Epithelial cell of proximal tubule (primary cell): ENCODE results near the gene ELMOD3. TPM values are rescaled to one million over a fixed set of nuclear protein-coding genes. Genes with fewer than 3 reads are reported as not detected.
"Not testable (repeated sequence)": the region's sequence is repeated elsewhere in the genome, so short reads cannot be mapped to it uniquely, and the experiment has no call there.

Experiments used
- DNase-seq: peaks from one replicate; pipeline ENCODE4 v3.0.0-alpha.2; 2011; ENCODE audit warnings: low read depth
- H3K4me3 ChIP-seq: 2 replicates; pipeline ENCODE4 v1.5.1; 2011; ENCODE audit warnings: low read depth, mild to moderate bottlenecking, low read length
- total RNA-seq: library from RNA; depleted of rRNA; stranded (reverse); fragments of >200 nt; gene quantifications from 2 replicates; pipeline ENCODE4 v1.2.3, GENCODE V29; 2015
- TF ChIP-seq, protein P1 (sequence below): conservative IDR thresholded peaks from 2 replicates; pipeline ENCODE4 v1.5.1; 2012; ENCODE audit warnings: low read depth, mild to moderate bottlenecking, low read length

ELMOD3 gene
- total RNA-seq, 1 donor from 2014 or later, result 9.5 TPM

DNA sequence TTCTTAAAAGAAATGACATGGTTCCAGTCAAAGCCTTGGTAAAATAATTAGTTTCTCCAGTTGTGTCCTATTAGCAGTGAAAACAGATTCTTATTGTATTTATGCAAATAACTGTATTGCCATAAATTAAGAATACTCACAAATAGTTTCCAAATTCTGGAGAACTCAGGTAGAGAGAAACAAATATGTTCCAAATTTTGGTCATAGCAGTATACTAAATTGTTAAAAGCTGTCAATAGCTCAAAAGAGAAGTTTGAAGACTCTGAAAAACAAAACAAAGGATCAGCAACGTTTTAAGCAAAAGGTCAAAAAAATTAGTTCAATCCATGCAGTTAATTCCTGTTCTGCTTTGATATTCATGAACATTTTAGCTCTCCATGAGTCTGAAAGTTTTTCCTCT is 25.5 kb downstream of the ELMOD3 start:
- TF ChIP-seq, protein P1, sequence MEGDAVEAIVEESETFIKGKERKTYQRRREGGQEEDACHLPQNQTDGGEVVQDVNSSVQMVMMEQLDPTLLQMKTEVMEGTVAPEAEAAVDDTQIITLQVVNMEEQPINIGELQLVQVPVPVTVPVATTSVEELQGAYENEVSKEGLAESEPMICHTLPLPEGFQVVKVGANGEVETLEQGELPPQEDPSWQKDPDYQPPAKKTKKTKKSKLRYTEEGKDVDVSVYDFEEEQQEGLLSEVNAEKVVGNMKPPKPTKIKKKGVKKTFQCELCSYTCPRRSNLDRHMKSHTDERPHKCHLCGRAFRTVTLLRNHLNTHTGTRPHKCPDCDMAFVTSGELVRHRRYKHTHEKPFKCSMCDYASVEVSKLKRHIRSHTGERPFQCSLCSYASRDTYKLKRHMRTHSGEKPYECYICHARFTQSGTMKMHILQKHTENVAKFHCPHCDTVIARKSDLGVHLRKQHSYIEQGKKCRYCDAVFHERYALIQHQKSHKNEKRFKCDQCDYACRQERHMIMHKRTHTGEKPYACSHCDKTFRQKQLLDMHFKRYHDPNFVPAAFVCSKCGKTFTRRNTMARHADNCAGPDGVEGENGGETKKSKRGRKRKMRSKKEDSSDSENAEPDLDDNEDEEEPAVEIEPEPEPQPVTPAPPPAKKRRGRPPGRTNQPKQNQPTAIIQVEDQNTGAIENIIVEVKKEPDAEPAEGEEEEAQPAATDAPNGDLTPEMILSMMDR, result no peak
- no peak for DNase-seq
- H3K4me3 ChIP-seq, result no peak overlapping the region

DNA sequence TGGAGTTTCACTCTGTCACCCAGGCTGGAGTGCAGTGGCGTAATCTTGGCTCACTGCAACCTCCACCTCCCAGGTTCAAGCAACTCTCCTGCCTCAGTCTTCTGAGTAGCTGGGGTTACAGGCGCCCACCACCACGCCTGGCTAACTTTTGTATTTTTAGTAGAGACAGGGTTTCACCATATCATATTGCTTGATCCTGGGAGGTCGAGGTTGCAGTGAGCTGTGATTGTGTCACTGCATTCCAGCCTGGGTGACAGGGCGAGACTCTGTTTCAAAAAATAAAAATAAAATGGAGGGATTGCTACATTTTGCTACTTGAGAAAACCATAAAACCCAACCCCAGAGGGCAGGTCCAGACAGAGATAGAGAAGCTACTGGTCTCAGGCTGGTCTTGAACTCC is 28.6 kb downstream of the ELMOD3 start:
- not testable (repeated sequence) for DNase-seq, H3K4me3 ChIP-seq

DNA sequence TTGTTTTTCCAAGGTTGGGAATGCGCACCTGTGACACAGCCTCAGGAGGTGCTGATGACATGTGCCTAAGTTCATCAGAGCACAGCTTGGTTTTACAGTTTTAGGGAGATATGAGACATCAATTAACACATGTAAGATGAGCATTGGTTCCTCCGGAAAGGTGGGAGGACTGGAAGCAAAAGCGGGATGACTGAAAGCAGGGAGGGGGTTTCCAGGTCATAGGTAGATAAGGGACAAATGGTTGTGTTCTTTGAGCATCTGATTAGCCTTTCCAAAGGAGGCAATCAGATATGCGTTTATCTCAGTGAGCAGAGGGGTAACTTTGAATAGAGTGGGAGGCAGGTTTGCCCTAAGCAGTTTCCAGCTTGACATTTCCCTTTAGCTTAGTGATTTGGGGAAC is 29.3 kb downstream of the ELMOD3 start:
- no peak for DNase-seq
- TF ChIP-seq, protein P1, result no peak
- no peak overlapping the region for H3K4me3 ChIP-seq

DNA sequence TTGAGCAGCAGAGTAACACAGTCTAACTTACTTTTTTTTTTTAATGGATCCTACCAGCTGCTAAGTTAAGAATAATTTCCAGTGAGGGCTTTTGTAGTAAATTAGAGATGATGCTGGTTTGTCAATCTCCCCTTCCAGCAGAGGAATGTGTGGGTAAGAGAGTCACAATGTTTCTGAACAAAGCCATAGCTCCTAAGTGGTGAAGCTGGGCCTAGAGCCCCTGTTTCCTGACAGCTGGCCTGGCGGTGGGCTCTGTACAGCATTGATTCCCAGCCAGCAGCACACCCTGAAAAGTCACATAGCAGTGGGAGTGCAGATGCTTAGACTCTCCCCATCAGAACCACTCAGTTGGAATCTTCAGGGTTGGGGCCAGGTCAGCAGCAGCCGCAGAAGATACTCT is 31.2 kb downstream of the ELMOD3 start:
- no peak for DNase-seq
- no peak overlapping the region for H3K4me3 ChIP-seq
- TF ChIP-seq, protein P1, result no peak

DNA sequence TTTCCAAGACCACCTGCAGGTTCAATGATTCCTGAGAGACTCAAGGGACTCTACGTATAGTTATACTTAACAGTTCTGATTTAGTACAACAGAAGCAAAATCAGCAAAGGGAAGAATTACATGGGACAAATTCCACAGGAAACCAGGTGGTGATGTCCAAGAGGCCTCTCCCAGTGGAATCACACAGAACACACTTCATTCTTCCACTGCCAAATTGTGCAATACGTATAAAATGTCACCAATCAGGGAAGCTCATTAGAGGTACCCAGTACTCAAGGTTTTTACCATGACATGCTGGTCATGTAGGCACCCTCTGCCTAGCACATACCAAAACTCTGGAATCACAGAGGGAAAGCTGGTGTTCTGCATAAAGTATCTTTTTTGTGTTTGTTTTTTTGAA is 33.2 kb downstream of the ELMOD3 start:
- DNase-seq, result no peak
- TF ChIP-seq, protein P1, result no peak
- no peak overlapping the region for H3K4me3 ChIP-seq

DNA sequence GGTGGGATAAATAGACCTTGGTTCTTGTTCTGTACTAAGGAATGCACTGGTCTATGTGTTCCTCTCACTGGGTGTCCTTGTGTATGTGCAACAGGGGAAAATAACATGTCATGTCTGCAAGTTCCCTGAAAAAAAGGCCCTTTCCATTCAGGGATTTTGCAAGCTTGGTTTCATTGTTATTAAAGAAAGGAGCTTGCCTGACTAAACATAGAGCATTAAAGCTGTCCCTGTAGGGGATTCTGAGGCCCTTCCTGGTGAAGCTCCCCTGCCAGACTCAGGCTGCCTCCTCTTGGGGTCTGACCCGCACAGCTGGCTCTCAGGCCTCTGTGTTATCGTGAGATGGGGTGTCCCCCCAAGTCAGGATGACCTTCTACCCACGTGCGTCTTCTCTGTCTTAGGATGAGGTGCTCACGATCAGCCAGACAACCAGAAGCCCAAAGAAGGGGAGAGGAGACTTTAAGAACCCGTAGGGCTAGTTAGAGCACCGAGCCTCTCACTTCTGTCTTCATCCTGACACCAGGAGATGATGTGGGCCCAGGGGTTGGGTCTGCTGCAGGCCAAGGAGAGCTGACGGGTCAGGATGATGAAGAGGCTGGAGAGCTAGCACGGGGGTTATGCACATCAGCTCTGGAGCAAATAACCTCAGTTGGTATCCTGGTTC is 34.4 kb downstream of the ELMOD3 start:
- no peak for DNase-seq
- TF ChIP-seq, protein P1, result no peak
- H3K4me3 ChIP-seq, result no peak overlapping the region

DNA sequence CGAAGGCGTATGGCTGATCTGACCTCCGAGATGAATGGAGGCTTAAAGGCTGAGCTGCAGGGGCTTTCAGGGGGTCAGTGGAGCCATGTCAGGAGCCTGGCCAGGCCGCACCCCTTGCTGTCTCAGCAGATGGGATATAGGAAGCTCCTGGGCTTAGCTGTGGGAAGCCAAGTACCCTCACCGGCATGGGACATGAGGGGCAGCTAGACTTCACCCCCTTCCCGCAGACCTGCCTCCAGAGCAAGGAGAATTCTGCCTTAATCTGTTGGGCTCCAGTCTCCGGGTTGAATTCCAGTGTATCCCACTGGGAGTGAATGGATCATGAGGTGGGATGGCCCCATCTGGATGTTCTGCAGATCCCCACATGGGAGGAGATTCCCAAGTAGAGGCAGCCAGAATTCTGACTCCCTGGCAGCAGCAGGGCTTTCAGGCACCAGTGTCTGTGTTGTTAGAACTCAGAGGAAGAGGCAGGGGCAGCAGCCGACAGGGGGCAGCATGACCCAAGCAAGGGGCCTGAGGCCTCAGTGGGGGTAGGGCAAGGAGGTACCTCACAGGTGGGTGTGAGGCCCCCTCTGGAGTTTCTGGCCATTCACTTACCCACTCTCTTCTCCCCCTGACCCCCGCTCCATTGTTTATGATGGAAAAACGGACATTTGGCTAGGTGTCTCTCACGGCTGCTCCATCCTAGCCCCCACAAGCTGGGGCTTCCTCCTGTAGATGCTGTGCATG is 36.5 kb downstream of the ELMOD3 start:
- H3K4me3 ChIP-seq, result no peak overlapping the region
- TF ChIP-seq, protein P1, result peak; percentile 79
- DNase-seq, result no peak
